HCT116 (cell line): ENCODE measurements around the gene ZXDC. TPM values are rescaled to one million over a fixed set of nuclear protein-coding genes. Genes with fewer than 3 reads are reported as not detected.

Source experiments
- ATAC-seq: fragments of 200-7000 bp; cut with Tn5 transposase; 2 replicates; pipeline ENCODE4 v1.9.1; 2020; ENCODE audit warnings: mild to moderate bottlenecking, moderate library complexity
- BruUV-seq: library from RNA; stranded (reverse); fragments of 400-500 nt; replicated peaks from 2 replicates; lab custom pipeline; 2021; lab: Mats Ljungman, UMichigan
- CTCF ChIA-PET: fragments of 300-600 bp; sonication (Branson Sonifier 250); formaldehyde crosslinking; loops from one replicate; lab custom pipeline; 2021; ENCODE audit warnings: antibody characterized with exemption; lab: Charles Lee
- POLR2A ChIA-PET: fragments of 300-600, 350-600 bp; sonication (Branson Sonifier 250); formaldehyde crosslinking; loops from one replicate; lab custom pipeline; 2021; ENCODE audit warnings: antibody characterized with exemption; lab: Charles Lee
- RAD21 ChIA-PET, 2 experiments: fragments of 300-600 bp; sonication (Branson Sonifier 250); formaldehyde crosslinking; loops; one replicate each; lab custom pipeline; 2023; ENCODE audit warnings: low total read pairs in 2 of 2; ENCODE audit not compliant: uncharacterized antibody in 2 of 2, unreplicated experiment in 2 of 2, low non-redundant PET in 1 of 2; lab: Charles Lee
- DNase-seq: peaks from one replicate; pipeline ENCODE4 v3.0.0-alpha.2; 2010; ENCODE audit warnings: low read depth, low spot score
- H2AFZ ChIP-seq: fragments of 200-600 bp; shearing (Covaris generic), sonication (generic); 2 replicates; pipeline ENCODE4 v1.6.1; 2017; ENCODE audit warnings: low read depth, mixed run types, mixed read lengths, antibody characterized with exemption, low read length; ENCODE audit not compliant: poor library complexity, severe bottlenecking
- H3K27ac ChIP-seq: 2 replicates; pipeline ENCODE4 v1.5.1; 2012; ENCODE audit warnings: low read depth, low read length
- H3K27me3 ChIP-seq: fragments of 200-600 bp; sonication (generic); 2 replicates; pipeline ENCODE4 v1.6.1; 2016; ENCODE audit warnings: mixed run types, low read length, mixed read lengths; ENCODE audit not compliant: insufficient read depth
- H3K36me3 ChIP-seq, 2 experiments: fragments of 200-500 bp in 1 of 2; fragments of 200-600 bp in 1 of 2; sonication (Bioruptor generic) in 1 of 2; sonication (generic) in 1 of 2; 2 replicates each; pipeline versions ENCODE4 v1.5.1 to v1.6.1; 2014 to 2016; ENCODE audit warnings: low read length in 2 of 2, inconsistent platforms in 1 of 2, mixed read lengths in 1 of 2, mixed run types in 1 of 2; ENCODE audit not compliant: insufficient read depth in 2 of 2, control insufficient read depth in 1 of 2
- H3K4me1 ChIP-seq, 2 experiments: fragments of 200-600 bp in 1 of 2; sonication (generic) in 1 of 2; 2 replicates each; pipeline versions ENCODE4 v1.5.1 to v1.6.1; 2012 to 2017; ENCODE audit warnings: low read length in 2 of 2, inconsistent platforms in 1 of 2, mild to moderate bottlenecking in 1 of 2, mixed read lengths in 1 of 2, mixed run types in 1 of 2, moderate library complexity in 1 of 2; ENCODE audit not compliant: insufficient read depth in 2 of 2, control insufficient read depth in 1 of 2
- H3K4me2 ChIP-seq: fragments of 200-600 bp; sonication (generic); 2 replicates; pipeline ENCODE4 v1.6.1; 2017; ENCODE audit warnings: mixed run types, low read length, mixed read lengths
- H3K4me3 ChIP-seq, 2 experiments: fragments of 200-600 bp in 1 of 2; sonication (generic) in 1 of 2; replicated peaks in 1 of 2; 2 replicates each; pipeline ENCODE4 v1.5.1; 2011 to 2016; ENCODE audit warnings: low read length in 2 of 2, control low read depth in 1 of 2, low read depth in 1 of 2, mild to moderate bottlenecking in 1 of 2, mixed read lengths in 1 of 2, mixed run types in 1 of 2
- H3K79me2 ChIP-seq: fragments of 200-600 bp; sonication (generic); 2 replicates; pipeline ENCODE4 v1.6.1; 2017; ENCODE audit warnings: mild to moderate bottlenecking, mixed run types, low read length, moderate library complexity, mixed read lengths; ENCODE audit not compliant: insufficient read depth
- H3K9ac ChIP-seq: fragments of 200-600 bp; sonication (generic); 2 replicates; pipeline ENCODE4 v1.6.1; 2016; ENCODE audit warnings: low read length, mixed read lengths
- H3K9me2 ChIP-seq: fragments of 200-600 bp; sonication (generic), shearing (Covaris generic); 2 replicates; pipeline ENCODE4 v1.6.1; 2017; ENCODE audit warnings: mixed run types, mild to moderate bottlenecking, moderate library complexity; ENCODE audit not compliant: insufficient read depth
- H3K9me3 ChIP-seq, 2 experiments: fragments of 200-500 bp in 1 of 2; fragments of 200-600 bp in 1 of 2; sonication (Bioruptor generic) in 1 of 2; sonication (generic) in 1 of 2; 2 replicates each; pipeline ENCODE4 v1.6.1; 2014 to 2017; ENCODE audit warnings: low read length in 2 of 2, mixed read lengths in 2 of 2, inconsistent platforms in 1 of 2, low read depth in 1 of 2, mild to moderate bottlenecking in 1 of 2, mixed run types in 1 of 2, moderate library complexity in 1 of 2; ENCODE audit not compliant: control insufficient read depth in 1 of 2, insufficient read depth in 1 of 2
- H4K20me1 ChIP-seq: fragments of 200-600 bp; sonication (generic), shearing (Covaris generic); 2 replicates; pipeline ENCODE4 v1.6.1; 2017; ENCODE audit warnings: mixed run types, mild to moderate bottlenecking, moderate library complexity; ENCODE audit not compliant: insufficient read depth
- CEBPB ChIP-seq: IDR thresholded peaks from 2 replicates; pipeline ENCODE4 v1.6.1; 2012; ENCODE audit warnings: low read depth
- EGR1 ChIP-seq: IDR thresholded peaks from 2 replicates; pipeline ENCODE4 v1.6.1; 2012; ENCODE audit warnings: low read depth
- ELF1 ChIP-seq: IDR thresholded peaks from 2 replicates; pipeline ENCODE4 v1.6.1; 2012; ENCODE audit warnings: low read depth, borderline replicate concordance
- EZH2 ChIP-seq: fragments of 200-600 bp; sonication (generic); IDR thresholded peaks from 2 replicates; pipeline ENCODE4 v1.6.1; 2017; ENCODE audit warnings: antibody characterized with exemption, mixed run types
- EZH2phosphoT487 ChIP-seq: fragments of 200-600 bp; IDR thresholded peaks from 2 replicates; pipeline ENCODE4 v1.6.1; 2018; ENCODE audit warnings: antibody characterized with exemption, borderline replicate concordance
- JUND ChIP-seq: IDR thresholded peaks from 2 replicates; pipeline ENCODE4 v1.6.1; 2012
- POLR2A ChIP-seq: IDR thresholded peaks from 2 replicates; pipeline ENCODE4 v1.7.0; 2011; ENCODE audit warnings: borderline replicate concordance; ENCODE audit not compliant: insufficient read depth, insufficient read length; ENCODE audit errors: extremely low read depth
- POLR2AphosphoS5 ChIP-seq: IDR thresholded peaks from 2 replicates; pipeline ENCODE4 v1.6.1; 2011; ENCODE audit warnings: mild to moderate bottlenecking, low read depth, low read length, moderate library complexity
- RAD21 ChIP-seq: IDR thresholded peaks from 2 replicates; pipeline ENCODE4 v1.6.1; 2012; ENCODE audit warnings: low read depth, mild to moderate bottlenecking
- SP1 ChIP-seq: IDR thresholded peaks from 2 replicates; pipeline ENCODE4 v1.6.1; 2012; ENCODE audit warnings: low read depth
- SRF ChIP-seq: IDR thresholded peaks from 2 replicates; pipeline ENCODE4 v1.6.1; 2012; ENCODE audit warnings: low read depth
- YY1 ChIP-seq: IDR thresholded peaks from 2 replicates; pipeline ENCODE4 v1.6.1; 2011; ENCODE audit warnings: low read length, low read depth, moderate library complexity, mild to moderate bottlenecking; ENCODE audit not compliant: insufficient replicate concordance; ENCODE audit errors: extremely low read depth
- ZFX ChIP-seq: fragments of 450-650 bp; IDR thresholded peaks from 2 replicates; pipeline ENCODE4 v1.6.1; 2017
- intact Hi-C: fragments of 100-400 bp; cut with micrococcal nuclease; formaldehyde crosslinking; loops from 2 replicates; pipeline ENCODE4 v1.10.0; 2022
- total RNA-seq: library from RNA; stranded (reverse); gene quantifications from one replicate; pipeline ENCODE4 v1.2.1, GENCODE V29; 2021; ENCODE audit not compliant: unreplicated experiment
- TF ChIP-seq, protein P1 (sequence below): IDR thresholded peaks from 2 replicates; pipeline ENCODE4 v1.6.1; 2012; ENCODE audit warnings: low read depth

The ZXDC gene
- total RNA-seq, 1 experiment from 2014 or later = 29.9 TPM

DNA sequence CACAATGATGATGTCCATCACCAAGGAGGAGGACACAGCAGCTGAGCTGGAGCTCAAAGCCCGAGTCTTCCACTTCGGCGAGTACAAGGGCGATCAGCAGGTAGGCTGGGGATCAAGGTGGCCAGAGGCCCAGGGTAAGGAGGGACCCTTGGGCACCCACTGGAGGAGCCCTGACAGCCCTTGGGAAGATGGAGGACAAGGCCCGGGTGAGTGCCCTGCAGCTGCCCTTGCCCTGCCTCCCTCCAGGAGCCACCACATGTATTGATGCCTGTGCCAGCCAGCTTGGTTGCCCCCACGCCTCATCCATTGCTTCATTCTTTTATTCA, 42.6 kb downstream of the ZXDC start:
- TF ChIP-seq SRF = no peak
- no peak for TF ChIP-seq POLR2AphosphoS5
- TF ChIP-seq EGR1 = no peak
- TF ChIP-seq ELF1 = no peak
- TF ChIP-seq SP1 = no peak
- TF ChIP-seq, protein P1, sequence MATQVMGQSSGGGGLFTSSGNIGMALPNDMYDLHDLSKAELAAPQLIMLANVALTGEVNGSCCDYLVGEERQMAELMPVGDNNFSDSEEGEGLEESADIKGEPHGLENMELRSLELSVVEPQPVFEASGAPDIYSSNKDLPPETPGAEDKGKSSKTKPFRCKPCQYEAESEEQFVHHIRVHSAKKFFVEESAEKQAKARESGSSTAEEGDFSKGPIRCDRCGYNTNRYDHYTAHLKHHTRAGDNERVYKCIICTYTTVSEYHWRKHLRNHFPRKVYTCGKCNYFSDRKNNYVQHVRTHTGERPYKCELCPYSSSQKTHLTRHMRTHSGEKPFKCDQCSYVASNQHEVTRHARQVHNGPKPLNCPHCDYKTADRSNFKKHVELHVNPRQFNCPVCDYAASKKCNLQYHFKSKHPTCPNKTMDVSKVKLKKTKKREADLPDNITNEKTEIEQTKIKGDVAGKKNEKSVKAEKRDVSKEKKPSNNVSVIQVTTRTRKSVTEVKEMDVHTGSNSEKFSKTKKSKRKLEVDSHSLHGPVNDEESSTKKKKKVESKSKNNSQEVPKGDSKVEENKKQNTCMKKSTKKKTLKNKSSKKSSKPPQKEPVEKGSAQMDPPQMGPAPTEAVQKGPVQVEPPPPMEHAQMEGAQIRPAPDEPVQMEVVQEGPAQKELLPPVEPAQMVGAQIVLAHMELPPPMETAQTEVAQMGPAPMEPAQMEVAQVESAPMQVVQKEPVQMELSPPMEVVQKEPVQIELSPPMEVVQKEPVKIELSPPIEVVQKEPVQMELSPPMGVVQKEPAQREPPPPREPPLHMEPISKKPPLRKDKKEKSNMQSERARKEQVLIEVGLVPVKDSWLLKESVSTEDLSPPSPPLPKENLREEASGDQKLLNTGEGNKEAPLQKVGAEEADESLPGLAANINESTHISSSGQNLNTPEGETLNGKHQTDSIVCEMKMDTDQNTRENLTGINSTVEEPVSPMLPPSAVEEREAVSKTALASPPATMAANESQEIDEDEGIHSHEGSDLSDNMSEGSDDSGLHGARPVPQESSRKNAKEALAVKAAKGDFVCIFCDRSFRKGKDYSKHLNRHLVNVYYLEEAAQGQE = no peak
- TF ChIP-seq POLR2A = no peak
- TF ChIP-seq EZH2phosphoT487 = no peak
- TF ChIP-seq ZFX = no peak
- no peak for TF ChIP-seq RAD21
- TF ChIP-seq CEBPB = no peak
- TF ChIP-seq YY1 = no peak
- TF ChIP-seq JUND = no peak
- TF ChIP-seq EZH2 = no peak
- Histone ChIP-seq H3K4me2 (no peak overlapping the region), H3K4me1 (peaks cover 0 to 7% of the 10 kb centered on the region in 2 experiments; a peak in 1 of 4 replicates), H3K9me2 (no peaks in the 10 kb centered on the region), H3K9ac (no peak overlapping the region), H3K4me3 (no peak overlapping the region), H4K20me1 (no peaks in the 10 kb centered on the region), H3K79me2 (no peaks in the 10 kb centered on the region), H3K27me3 (no peaks in the 10 kb centered on the region), H3K36me3 (peaks cover 0 to 3% of the 10 kb centered on the region in 2 experiments; a peak in 1 of 4 replicates), H2AFZ (no peak overlapping the region), H3K9me3 (no peaks in the 10 kb centered on the region), H3K27ac (no peak overlapping the region)
- DNase-seq (no peak), ATAC-seq (no peak)
- intact Hi-C loops = no loop called here
- BruUV-seq = no TSS peak
- CTCF ChIA-PET = no interaction called here
- POLR2A ChIA-PET = no interaction called here
- RAD21 ChIA-PET = no interaction called here
